Loucy (cell line): ENCODE data around the gene LPP.
A peak's percentile ranks its signal among the peaks of the same experiment; 100 is the strongest.

ENCODE experiments used
- H2AFZ ChIP-seq: fragments of 200-600 bp; sonication (generic); 2 replicates; pipeline ENCODE4 v1.6.0; 2016; ENCODE audit warnings: antibody characterized with exemption, mild to moderate bottlenecking, low read length, moderate library complexity
- H3F3A ChIP-seq: fragments of 200-600 bp; 2 replicates; pipeline ENCODE4 v1.6.0; 2016; ENCODE audit warnings: antibody characterized with exemption, low read depth, mild to moderate bottlenecking
- H3K27me3 ChIP-seq: fragments of 200-600 bp; sonication (generic); 2 replicates; pipeline ENCODE4 v1.6.1; 2014; ENCODE audit warnings: low read length, mild to moderate bottlenecking; ENCODE audit not compliant: insufficient read depth, poor library complexity, severe bottlenecking
- H3K36me3 ChIP-seq: fragments of 200-600 bp; sonication (generic); 2 replicates; pipeline ENCODE4 v1.6.1; 2016; ENCODE audit warnings: low read length; ENCODE audit not compliant: insufficient read depth
- H3K4me1 ChIP-seq: fragments of 200-600 bp; sonication (generic); 2 replicates; pipeline ENCODE4 v1.5.1; 2014; ENCODE audit warnings: low read length, mild to moderate bottlenecking; ENCODE audit not compliant: insufficient read depth, poor library complexity, severe bottlenecking
- H3K4me2 ChIP-seq: fragments of 200-600 bp; sonication (generic); 2 replicates; pipeline ENCODE4 v1.6.0; 2014; ENCODE audit warnings: antibody characterized with exemption, low read length, low read depth, mild to moderate bottlenecking; ENCODE audit not compliant: poor library complexity, severe bottlenecking
- H3K4me3 ChIP-seq: fragments of 200-600 bp; sonication (generic); 2 replicates; pipeline ENCODE4 v1.5.1; 2014; ENCODE audit warnings: low read length, mild to moderate bottlenecking, mixed read lengths; ENCODE audit not compliant: poor library complexity, severe bottlenecking
- H3K79me2 ChIP-seq: fragments of 200-600 bp; sonication (generic); 2 replicates; pipeline ENCODE4 v1.6.1; 2014; ENCODE audit warnings: low read length; ENCODE audit not compliant: insufficient read depth
- H3K9ac ChIP-seq: fragments of 200-600 bp; sonication (generic); 2 replicates; pipeline ENCODE4 v1.6.0; 2014; ENCODE audit warnings: mild to moderate bottlenecking, low read depth, low read length, moderate library complexity; ENCODE audit not compliant: poor library complexity, severe bottlenecking
- H3K9me2 ChIP-seq: fragments of 200-600 bp; sonication (generic); replicated peaks from 2 replicates; pipeline ENCODE4 v1.6.1; 2016; ENCODE audit warnings: low read depth, low read length, mixed read lengths
- H3K9me3 ChIP-seq: fragments of 200-600 bp; sonication (generic); 2 replicates; pipeline ENCODE4 v1.6.1; 2014; ENCODE audit warnings: mild to moderate bottlenecking, antibody characterized with exemption, low read length, low read depth; ENCODE audit not compliant: insufficient read depth
- H4K20me1 ChIP-seq: fragments of 200-600 bp; sonication (generic); 2 replicates; pipeline ENCODE4 v1.6.0; 2014; ENCODE audit warnings: antibody characterized with exemption, low read length, mild to moderate bottlenecking; ENCODE audit not compliant: insufficient read depth, poor library complexity, severe bottlenecking
- EZH2phosphoT487 ChIP-seq: fragments of 200-600 bp; IDR thresholded peaks from 2 replicates; pipeline ENCODE4 v1.6.1; 2018; ENCODE audit warnings: antibody characterized with exemption, mild to moderate bottlenecking, moderate library complexity, borderline replicate concordance
- TF ChIP-seq, protein P1 (sequence below): fragments of 200-600 bp; sonication (generic); conservative IDR thresholded peaks from 2 replicates; pipeline ENCODE4 v1.5.1; 2014; ENCODE audit warnings: mild to moderate bottlenecking, antibody characterized with exemption, low read length

The LPP gene

DNA sequence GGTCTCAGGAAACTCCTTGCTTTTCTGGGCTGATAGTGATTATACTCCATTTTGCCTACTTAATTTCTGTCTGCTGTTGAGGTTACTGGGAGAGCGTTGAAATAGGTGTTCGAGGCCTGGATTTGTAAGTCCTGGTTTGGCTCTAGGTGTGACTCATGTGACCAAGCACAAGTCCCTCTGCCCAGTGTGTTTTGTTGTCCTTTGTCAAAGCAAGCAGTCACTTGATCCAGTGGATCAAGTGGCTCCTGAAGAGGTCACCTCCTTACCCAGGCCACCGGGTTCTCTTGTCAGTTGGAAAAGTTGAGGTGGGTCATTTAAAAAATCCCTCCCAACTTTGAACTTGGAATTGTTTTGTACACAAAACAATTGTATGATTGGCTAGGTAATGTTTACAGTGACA lies 70.0 kb downstream of the LPP start:
- no peak overlapping the region for H3K4me3 ChIP-seq
- H3K27me3 ChIP-seq: no peaks in the 10 kb centered on the region
- H3K36me3 ChIP-seq: no peaks in the 10 kb centered on the region
- no peak overlapping the region for H3K4me2 ChIP-seq
- TF ChIP-seq EZH2phosphoT487: no peak
- TF ChIP-seq, protein P1, sequence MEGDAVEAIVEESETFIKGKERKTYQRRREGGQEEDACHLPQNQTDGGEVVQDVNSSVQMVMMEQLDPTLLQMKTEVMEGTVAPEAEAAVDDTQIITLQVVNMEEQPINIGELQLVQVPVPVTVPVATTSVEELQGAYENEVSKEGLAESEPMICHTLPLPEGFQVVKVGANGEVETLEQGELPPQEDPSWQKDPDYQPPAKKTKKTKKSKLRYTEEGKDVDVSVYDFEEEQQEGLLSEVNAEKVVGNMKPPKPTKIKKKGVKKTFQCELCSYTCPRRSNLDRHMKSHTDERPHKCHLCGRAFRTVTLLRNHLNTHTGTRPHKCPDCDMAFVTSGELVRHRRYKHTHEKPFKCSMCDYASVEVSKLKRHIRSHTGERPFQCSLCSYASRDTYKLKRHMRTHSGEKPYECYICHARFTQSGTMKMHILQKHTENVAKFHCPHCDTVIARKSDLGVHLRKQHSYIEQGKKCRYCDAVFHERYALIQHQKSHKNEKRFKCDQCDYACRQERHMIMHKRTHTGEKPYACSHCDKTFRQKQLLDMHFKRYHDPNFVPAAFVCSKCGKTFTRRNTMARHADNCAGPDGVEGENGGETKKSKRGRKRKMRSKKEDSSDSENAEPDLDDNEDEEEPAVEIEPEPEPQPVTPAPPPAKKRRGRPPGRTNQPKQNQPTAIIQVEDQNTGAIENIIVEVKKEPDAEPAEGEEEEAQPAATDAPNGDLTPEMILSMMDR: no peak
- no peak overlapping the region for H2AFZ ChIP-seq
- H3K4me1 ChIP-seq: peaks cover 17% of the 10 kb centered on the region
- no peaks in the 10 kb centered on the region for H4K20me1 ChIP-seq
- H3K79me2 ChIP-seq: peaks cover 40% of the 10 kb centered on the region
- peaks cover 4% of the 10 kb centered on the region; the same call in 1 of the 2 replicates for H3F3A ChIP-seq
- H3K9me2 ChIP-seq: no peaks in the 10 kb centered on the region
- no peak overlapping the region for H3K9ac ChIP-seq
- H3K9me3 ChIP-seq: no peaks in the 10 kb centered on the region

DNA sequence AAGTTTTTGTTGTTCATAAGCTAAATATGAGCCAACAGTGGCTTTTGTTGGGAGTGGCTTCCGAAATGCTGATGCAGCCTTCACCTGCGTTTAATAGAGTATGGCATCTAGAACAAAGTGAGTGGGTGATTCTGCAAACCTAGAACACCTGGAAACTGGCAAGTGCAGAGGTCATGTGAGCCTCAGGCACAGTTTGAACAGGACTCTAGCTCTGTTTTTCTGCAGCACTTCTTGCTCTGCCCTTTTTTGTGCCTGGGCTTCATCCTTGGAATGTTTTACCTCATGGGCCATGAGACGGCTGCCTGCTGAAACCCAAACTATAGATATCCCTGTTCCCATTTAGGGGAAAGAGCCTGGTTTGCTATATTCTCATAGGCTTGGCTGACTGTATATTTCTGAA lies 73.5 kb downstream of the LPP start:
- H3K9me3 ChIP-seq: no peaks in the 10 kb centered on the region
- H3K27me3 ChIP-seq: no peaks in the 10 kb centered on the region
- H3K9ac ChIP-seq: no peak overlapping the region
- H3F3A ChIP-seq: peaks cover 8% of the 10 kb centered on the region; the same call in 1 of the 2 replicates
- peaks cover 22% of the 10 kb centered on the region for H3K4me1 ChIP-seq
- TF ChIP-seq, protein P1: no peak
- TF ChIP-seq EZH2phosphoT487: no peak
- no peak overlapping the region for H2AFZ ChIP-seq
- no peak overlapping the region for H3K4me3 ChIP-seq
- no peaks in the 10 kb centered on the region for H4K20me1 ChIP-seq
- H3K9me2 ChIP-seq: no peaks in the 10 kb centered on the region
- no peaks in the 10 kb centered on the region for H3K36me3 ChIP-seq
- H3K79me2 ChIP-seq: peaks cover 17% of the 10 kb centered on the region
- H3K4me2 ChIP-seq: no peak overlapping the region

DNA sequence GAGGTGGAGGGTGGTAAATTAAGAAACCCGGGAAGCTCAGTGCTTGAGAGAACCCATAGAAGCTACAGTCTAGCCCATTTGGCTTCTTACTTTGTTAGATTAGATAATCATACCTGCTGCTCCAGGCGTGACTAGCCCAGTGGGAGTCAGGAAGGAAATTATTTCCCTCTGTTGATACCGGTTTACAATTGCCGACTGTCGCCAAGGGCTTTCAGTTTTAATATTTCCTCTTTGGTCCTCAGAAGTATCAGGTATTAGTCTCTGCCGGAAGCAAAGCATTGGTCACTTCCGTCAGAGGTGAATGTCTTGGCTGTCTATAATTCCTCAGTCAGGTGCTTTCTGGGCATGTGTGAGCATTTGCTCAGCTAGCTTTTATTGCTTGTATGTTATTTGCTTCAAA lies 75.2 kb downstream of the LPP start:
- TF ChIP-seq EZH2phosphoT487: no peak
- TF ChIP-seq, protein P1: no peak

More for the DNA sequence above, 75.2 kb downstream of the LPP start:
- Histone ChIP-seq H3K9me2 (no peaks in the 10 kb centered on the region), H3K79me2 (peaks cover 10% of the 10 kb centered on the region; the same call in 1 of the 2 replicates), H3K4me3 (peak overlapping the region; percentile 63), H3K9ac (peak overlapping the region; percentile 50), H3K36me3 (no peaks in the 10 kb centered on the region), H3K9me3 (no peaks in the 10 kb centered on the region), H3K27me3 (no peaks in the 10 kb centered on the region), H3K4me1 (peaks cover 22% of the 10 kb centered on the region), H3F3A (peaks cover 8% of the 10 kb centered on the region; the same call in 1 of the 2 replicates), H2AFZ (no peak overlapping the region), H4K20me1 (no peaks in the 10 kb centered on the region), H3K4me2 (peak overlapping the region; percentile 81)
